ENCODE data around the gene SYNPR.
"Not testable (repeated sequence)": the region's sequence is repeated elsewhere in the genome, so short reads cannot be mapped to it uniquely, and the experiment has no call there.

Gene SYNPR

GRCh38 chr3:63644212-63644797 lies 366.2 kb downstream of the SYNPR start:
- no peak overlapping the region for H3K27ac ChIP-seq
- H3K9me3 ChIP-seq (ENCODE audit: low read depth, low read length) = no peaks in the 10 kb centered on the region

GRCh38 chr3:63644928-63645781 lies 367.0 kb downstream of the SYNPR start:
- DNase-seq (ENCODE audit: low read depth, low spot score); H3K27ac ChIP-seq; H3K9ac ChIP-seq (ENCODE audit: insufficient read length); H3K4me3 ChIP-seq; H3K36me3 ChIP-seq (ENCODE audit: insufficient read depth, low read length); H3K9me3 ChIP-seq (ENCODE audit: low read depth, low read length): not testable (repeated sequence)

More at GRCh38 chr3:63644212-63644797, 366.2 kb downstream of the SYNPR start:
- no peak for DNase-seq (ENCODE audit: low read depth, low spot score)
- no peaks in the 10 kb centered on the region for H3K36me3 ChIP-seq (ENCODE audit: insufficient read depth, low read length)
- no peak overlapping the region for H3K9ac ChIP-seq (ENCODE audit: insufficient read length)
- no peak overlapping the region for H3K4me3 ChIP-seq
- TF ChIP-seq EZH2 (IDR thresholded peaks at IDR 0.05) = no peak
- TF ChIP-seq POLR2AphosphoS5 (IDR thresholded peaks at IDR 0.05; ENCODE audit: borderline replicate concordance, low read depth, low read length) = no peak
- TF ChIP-seq FOXP2 (optimal IDR thresholded peaks at IDR 0.05; ENCODE audit: control extremely low read depth, extremely low read length, insufficient read depth) = no peak

GRCh38 chr3:63652066-63652725 lies 374.1 kb downstream of the SYNPR start, which contains the start of gene SNTN:
Gene SNTN (plus strand): TSS chr3:63652675. CDS start chr3:63652688, 13 bp downstream.
- Histone ChIP-seq H3K4me3 (no peak within 1 kb of the TSS), H3K9ac (ENCODE audit: insufficient read length) (no peak within 1 kb of the TSS), H3K36me3 (ENCODE audit: insufficient read depth, low read length) (no peaks in the 10 kb centered on the region), H3K27ac (no peak within 1 kb of the TSS), H3K9me3 (ENCODE audit: low read depth, low read length) (no peaks in the 10 kb centered on the region)
- no peak for DNase-seq (ENCODE audit: low read depth, low spot score)
- TF ChIP-seq FOXP2 (optimal IDR thresholded peaks at IDR 0.05; ENCODE audit: control extremely low read depth, extremely low read length, insufficient read depth) (no peak), EZH2 (IDR thresholded peaks at IDR 0.05) (no peak), POLR2AphosphoS5 (IDR thresholded peaks at IDR 0.05; ENCODE audit: borderline replicate concordance, low read depth, low read length) (no peak)

GRCh38 chr3:63654211-63654610 lies 376.1 kb downstream of the SYNPR start:
- no peak overlapping the region for H3K9ac ChIP-seq (ENCODE audit: insufficient read length)
- H3K9me3 ChIP-seq (ENCODE audit: low read depth, low read length) = no peaks in the 10 kb centered on the region
- TF ChIP-seq EZH2 (IDR thresholded peaks at IDR 0.05) (no peak), FOXP2 (optimal IDR thresholded peaks at IDR 0.05; ENCODE audit: control extremely low read depth, extremely low read length, insufficient read depth) (no peak), POLR2AphosphoS5 (IDR thresholded peaks at IDR 0.05; ENCODE audit: borderline replicate concordance, low read depth, low read length) (no peak)
- H3K27ac ChIP-seq = no peak overlapping the region
- no peak for DNase-seq (ENCODE audit: low read depth, low spot score)
- H3K36me3 ChIP-seq (ENCODE audit: insufficient read depth, low read length) = no peaks in the 10 kb centered on the region
- H3K4me3 ChIP-seq = no peak overlapping the region

- TF ChIP-seq POLR2AphosphoS5 (IDR thresholded peaks at IDR 0.05; ENCODE audit: borderline replicate concordance, low read depth, low read length) (no peak), FOXP2 (optimal IDR thresholded peaks at IDR 0.05; ENCODE audit: control extremely low read depth, extremely low read length, insufficient read depth) (no peak), EZH2 (IDR thresholded peaks at IDR 0.05) (no peak)
- H3K36me3 ChIP-seq (ENCODE audit: insufficient read depth, low read length) = no peaks in the 10 kb centered on the region
- H3K4me3 ChIP-seq = no peak overlapping the region
- no peak overlapping the region for H3K9ac ChIP-seq (ENCODE audit: insufficient read length)
- no peak for DNase-seq (ENCODE audit: low read depth, low spot score)
- no peak overlapping the region for H3K27ac ChIP-seq
- no peaks in the 10 kb centered on the region for H3K9me3 ChIP-seq (ENCODE audit: low read depth, low read length)
Observed at GRCh38 chr3:63654931-63655330, 376.8 kb downstream of the SYNPR start.

GRCh38 chr3:63655519-63655918 lies 377.4 kb downstream of the SYNPR start:
- Histone ChIP-seq H3K27ac (no peak overlapping the region), H3K9me3 (ENCODE audit: low read depth, low read length) (no peaks in the 10 kb centered on the region), H3K9ac (ENCODE audit: insufficient read length) (no peak overlapping the region), H3K36me3 (ENCODE audit: insufficient read depth, low read length) (no peaks in the 10 kb centered on the region), H3K4me3 (no peak overlapping the region)
- DNase-seq (ENCODE audit: low read depth, low spot score) = no peak
- TF ChIP-seq EZH2 (IDR thresholded peaks at IDR 0.05) (no peak), POLR2AphosphoS5 (IDR thresholded peaks at IDR 0.05; ENCODE audit: borderline replicate concordance, low read depth, low read length) (no peak), FOXP2 (optimal IDR thresholded peaks at IDR 0.05; ENCODE audit: control extremely low read depth, extremely low read length, insufficient read depth) (no peak)

GRCh38 chr3:63656786-63657185 lies 378.7 kb downstream of the SYNPR start:
- TF ChIP-seq POLR2AphosphoS5 (IDR thresholded peaks at IDR 0.05; ENCODE audit: borderline replicate concordance, low read depth, low read length) = no peak
- TF ChIP-seq EZH2 (IDR thresholded peaks at IDR 0.05) = no peak
- no peak for TF ChIP-seq FOXP2 (optimal IDR thresholded peaks at IDR 0.05; ENCODE audit: control extremely low read depth, extremely low read length, insufficient read depth)
- no peak for DNase-seq (ENCODE audit: low read depth, low spot score)
- Histone ChIP-seq H3K27ac (no peak overlapping the region), H3K4me3 (no peak overlapping the region), H3K9me3 (ENCODE audit: low read depth, low read length) (no peaks in the 10 kb centered on the region), H3K9ac (ENCODE audit: insufficient read length) (no peak overlapping the region), H3K36me3 (ENCODE audit: insufficient read depth, low read length) (no peaks in the 10 kb centered on the region)

GRCh38 chr3:63661242-63661641 lies 383.1 kb downstream of the SYNPR start:
- H3K27ac ChIP-seq = no peak overlapping the region
- H3K36me3 ChIP-seq (ENCODE audit: insufficient read depth, low read length) = no peaks in the 10 kb centered on the region
- H3K9me3 ChIP-seq (ENCODE audit: low read depth, low read length) = no peaks in the 10 kb centered on the region
- DNase-seq (ENCODE audit: low read depth, low spot score) = no peak
- no peak overlapping the region for H3K4me3 ChIP-seq
- TF ChIP-seq POLR2AphosphoS5 (IDR thresholded peaks at IDR 0.05; ENCODE audit: borderline replicate concordance, low read depth, low read length) = no peak
- TF ChIP-seq FOXP2 (optimal IDR thresholded peaks at IDR 0.05; ENCODE audit: control extremely low read depth, extremely low read length, insufficient read depth) = no peak
- TF ChIP-seq EZH2 (IDR thresholded peaks at IDR 0.05) = no peak
- no peak overlapping the region for H3K9ac ChIP-seq (ENCODE audit: insufficient read length)
